ENCODE results near the gene AGPAT4.
"Not testable (repeated sequence)": the region's sequence is repeated elsewhere in the genome, so short reads cannot be mapped to it uniquely, and the experiment has no call there.

Gene AGPAT4

DNA sequence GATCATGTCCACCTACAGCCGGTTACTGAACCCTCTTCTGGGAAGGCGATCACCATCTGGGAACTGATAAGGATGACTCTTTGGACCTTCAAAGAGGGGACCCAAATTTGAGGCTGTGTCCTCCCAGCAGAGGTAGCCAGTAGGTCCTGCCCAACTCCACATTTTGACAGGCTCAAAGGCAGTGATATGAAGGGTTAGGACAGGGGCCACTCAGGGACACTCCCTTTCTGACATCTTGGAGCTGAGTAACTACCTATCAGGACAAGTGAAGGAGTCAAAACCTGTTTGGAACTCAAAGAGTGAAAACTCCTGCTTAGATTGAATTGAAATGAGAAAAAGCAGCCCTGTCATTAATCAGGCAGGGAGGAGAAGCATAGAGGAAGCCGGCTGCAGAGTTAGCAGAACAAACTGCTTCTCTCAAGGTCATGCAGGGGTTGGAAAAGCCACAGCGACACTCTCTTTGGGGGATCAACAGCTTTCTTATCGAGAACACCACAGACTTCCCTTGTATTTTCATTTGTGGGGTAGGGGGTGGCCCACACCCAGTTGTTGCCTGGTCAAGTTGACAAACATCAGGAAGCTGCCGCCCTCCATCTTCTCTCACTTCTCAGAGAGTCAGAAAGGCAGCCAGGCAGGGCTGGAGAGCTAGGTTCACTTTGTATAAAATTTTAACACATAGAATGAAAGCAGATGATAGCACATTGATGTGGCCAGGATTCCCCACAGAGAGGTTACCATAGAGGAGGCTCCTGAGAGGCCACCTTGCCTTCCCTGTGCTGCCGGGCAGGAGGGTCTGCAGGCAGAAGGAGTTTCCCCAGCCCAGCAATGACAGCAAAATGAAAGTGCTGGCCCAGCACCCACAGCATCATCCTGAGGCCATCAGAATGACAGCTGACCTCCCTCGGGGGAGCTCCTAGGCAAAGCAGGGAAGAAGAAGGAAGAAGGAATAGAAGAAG lies 47.6 kb downstream of the AGPAT4 start:
- DNase-seq: no peak

DNA sequence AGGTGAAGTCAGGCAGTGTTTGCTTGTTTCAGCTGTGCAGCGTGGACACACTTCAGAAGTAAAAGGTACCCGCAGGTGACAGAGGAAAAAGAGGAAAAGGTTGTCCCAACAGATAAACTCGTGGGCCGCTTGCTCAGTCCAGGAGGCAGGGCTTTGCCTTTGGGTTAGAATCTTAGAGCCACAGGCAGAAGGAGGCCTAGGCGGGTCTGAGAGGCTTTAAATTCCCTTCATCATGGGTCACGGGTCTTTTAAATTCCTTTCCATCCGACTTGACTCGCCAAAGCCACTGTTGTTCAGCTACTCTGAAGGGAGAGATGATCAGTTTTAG lies 48.2 kb downstream of the AGPAT4 start:
- no peak for DNase-seq

DNA sequence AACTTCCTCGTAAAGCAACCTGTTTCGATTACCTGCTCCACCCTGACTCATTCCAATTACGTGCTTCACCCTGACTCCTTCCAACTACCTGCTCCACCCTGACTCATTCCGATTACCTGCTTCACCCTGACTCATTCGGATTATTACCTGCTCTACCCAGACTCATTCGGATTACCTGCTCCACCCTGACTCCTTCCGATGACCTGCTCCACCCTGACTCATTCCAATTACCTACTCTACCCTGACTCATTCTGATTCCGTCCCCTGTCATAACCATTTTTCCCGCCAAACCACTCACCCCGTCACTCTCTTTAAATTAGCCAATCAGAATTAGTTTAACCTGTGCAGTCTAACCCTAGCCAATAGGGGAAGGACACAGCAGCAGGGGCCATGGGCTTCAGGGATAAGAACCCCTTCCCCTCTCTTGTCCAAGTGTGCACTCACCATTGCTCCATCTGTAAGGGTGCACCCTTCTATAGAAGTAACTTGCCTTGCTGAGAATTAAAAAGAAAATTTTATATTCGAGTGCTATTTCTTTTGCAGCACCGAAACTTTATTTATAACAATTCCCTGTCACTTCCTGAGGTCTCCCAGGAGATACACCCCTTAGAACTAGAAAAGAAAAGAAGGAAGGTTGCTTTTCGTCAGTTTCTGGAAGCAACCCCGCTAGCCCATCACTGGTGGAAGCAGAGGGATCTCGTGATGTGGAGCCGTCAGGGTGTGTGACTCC lies 48.7 kb downstream of the AGPAT4 start:
- DNase-seq: not testable (repeated sequence)

DNA sequence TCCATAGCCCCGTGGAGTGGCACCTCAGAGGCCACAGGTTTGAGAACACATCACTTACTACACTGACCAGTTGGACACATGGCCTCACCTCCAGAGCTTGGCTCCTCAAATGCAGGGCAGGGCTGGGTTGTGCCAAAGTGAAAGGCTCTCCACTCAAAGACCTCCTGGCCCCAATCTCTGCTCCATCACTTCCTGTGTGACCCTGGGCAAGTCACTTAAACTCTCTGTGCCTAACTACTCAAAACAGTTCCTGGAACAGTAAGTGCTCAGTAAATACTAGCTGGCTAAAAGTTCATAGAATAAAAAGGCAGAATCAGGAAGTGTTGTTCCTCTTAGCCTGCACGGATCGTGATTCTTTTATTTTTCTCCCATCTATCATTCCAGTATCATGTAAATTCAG lies 50.2 kb downstream of the AGPAT4 start:
- no peak for DNase-seq

DNA sequence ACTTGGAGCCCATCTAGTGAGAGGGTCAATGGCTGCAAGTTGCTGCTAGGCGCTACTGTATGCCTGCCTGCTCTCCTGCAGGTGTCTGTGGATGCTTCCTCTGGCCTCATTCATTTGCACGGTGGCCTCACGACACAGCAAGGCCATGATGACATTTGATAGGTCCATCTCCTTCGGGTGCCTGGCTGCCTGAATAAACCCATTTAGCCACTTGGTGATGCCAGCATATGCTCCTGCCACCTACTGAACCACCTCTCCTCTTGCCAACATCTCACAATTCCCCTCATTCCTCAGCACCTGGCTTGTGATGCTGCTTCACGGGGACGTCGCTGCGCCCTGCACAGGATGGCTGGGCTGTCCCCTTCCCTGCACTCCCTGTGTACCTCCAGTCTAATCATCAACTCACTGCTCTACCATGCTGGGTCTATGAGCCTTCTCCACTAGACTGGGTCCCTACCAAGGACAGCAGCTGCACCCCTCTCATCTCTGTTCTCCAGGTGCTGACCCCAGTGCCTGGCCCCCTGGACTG lies 51.1 kb downstream of the AGPAT4 start:
- DNase-seq: no peak

DNA sequence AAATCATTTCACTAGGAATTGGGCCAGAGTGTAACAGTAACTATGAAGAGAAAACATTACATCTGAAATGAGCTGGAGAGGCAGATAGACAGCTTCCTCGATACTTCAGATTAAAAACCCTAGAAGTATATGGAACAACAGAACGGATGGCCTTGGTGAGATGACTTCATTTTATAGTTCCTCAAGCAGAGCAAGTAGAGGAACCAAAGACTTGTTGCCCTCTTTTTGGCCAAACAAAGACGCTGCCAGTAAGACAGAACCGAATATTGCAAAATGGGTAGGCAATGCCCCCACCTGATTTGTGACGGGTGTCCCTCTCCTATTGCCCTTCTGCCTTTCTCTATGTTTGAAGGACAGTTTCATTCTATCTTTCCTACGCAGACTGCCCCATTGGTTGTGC lies 53.5 kb downstream of the AGPAT4 start:
- no peak for DNase-seq

DNA sequence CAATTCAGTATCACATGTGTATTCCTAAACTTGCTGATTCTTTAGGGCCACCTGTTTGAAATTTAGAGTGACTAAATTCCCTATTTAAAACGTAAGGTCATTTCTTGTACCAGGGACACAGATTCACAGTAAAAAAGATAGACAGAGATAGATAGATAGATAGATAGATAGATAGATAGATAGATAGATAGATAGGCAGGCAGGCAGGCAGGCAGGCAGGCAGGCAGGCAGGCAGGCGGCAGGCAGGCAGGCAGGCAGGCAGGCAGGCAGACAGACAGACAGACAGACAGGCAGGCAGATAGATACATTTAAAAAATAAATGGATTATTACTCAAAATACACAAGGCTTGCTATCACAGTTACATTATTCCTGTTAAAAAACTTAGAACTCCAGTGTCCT lies 54.2 kb downstream of the AGPAT4 start:
- DNase-seq: no peak

DNA sequence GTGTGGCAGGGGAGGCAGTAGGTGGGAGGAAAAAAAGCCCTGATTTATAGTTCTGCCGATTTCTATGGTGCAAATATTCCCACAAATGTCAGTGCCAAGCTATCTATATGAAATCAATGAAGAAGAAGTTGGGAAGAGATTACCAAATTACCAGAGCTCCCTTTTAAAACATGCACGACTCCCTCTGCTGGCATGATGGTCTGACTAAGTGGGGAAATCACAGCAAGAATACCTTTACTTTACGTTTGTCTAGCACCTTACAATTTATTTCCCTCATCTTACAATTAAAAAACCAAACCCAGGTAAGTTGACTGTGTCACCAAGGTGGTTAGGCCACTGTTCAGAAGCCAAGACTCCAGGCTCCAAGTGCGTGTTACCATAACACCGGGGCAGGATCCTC lies 55.6 kb downstream of the AGPAT4 start:
- DNase-seq: no peak

DNA sequence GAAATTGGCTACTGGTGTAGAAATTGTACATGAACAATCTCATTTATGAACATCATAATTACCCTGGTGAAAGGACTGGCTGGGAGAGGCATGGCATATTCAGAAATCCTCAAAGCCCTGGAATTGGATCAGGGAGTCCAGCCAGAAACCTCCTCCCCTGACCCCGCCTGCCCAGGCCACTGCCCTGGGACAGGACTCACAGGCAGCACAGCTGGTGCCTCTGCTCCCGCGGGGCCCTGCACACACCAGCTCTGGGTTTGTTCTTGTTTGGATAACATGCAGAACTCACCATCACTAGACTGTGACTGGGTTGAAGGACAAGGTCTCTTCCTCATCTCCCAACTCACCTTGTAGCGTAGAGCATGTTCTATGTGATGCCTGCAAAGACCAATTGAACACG lies 56.2 kb downstream of the AGPAT4 start:
- DNase-seq: no peak

DNA sequence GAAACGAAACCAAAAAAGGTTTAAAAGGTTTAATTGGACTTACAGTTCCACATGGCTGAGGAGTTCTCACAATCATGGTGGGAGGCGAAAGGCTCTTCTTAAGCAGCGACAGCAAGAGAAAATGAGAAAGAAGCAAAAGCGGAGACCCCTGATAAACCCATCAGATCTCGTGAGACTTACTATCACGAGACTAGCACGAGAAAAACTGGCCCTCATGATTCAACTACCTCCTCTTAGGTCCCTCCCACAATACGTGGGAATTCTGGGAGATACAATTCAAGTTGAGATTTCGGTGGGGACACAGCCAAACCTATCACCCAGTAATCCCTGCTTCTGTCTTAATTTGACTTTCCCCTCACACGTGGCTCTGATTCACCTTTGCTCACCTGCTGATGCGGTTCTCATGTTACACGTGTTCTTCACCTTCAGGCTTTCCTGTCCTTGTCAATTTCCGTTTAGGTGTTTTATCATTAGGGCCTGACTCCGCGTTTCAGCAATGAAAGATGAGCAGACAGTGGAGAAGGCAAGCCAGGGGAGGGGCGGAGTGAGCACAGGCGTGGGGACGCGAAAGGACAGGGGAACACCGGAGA lies 57.1 kb downstream of the AGPAT4 start:
- no peak for DNase-seq

DNA sequence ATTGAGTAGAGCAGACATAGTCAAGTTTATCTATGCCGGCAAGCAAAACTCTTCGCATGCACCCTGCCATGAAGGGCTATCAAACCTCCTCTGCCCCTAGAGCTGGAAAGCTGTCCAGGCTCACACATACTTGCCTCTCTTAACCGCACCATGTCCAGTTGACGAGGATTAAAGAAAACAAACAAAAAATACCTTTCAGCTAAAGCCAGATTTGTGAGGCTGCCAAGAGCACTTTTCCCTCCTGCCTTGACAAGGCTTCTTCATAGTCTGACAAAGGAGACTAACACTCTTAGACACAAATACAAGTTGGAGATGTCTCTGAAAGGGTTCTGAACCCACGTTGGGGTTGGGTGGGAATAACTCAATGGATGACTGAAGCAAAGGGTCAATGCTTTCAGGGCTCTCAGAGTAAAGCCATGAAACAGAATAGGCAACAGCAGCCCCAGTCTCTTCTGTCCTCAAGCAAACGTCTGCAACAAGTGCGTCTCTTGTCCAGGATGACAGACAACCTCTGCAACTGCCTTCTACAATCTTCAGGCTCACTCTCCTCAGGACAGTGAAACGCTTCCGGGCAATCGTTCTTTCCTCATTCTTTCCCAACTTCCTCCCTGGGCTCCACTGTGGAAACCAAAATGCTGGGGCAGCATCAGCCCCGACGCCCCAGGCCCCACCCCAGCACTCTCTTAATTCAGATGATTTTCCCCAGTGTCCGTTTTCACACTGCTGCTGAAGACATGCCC lies 57.8 kb downstream of the AGPAT4 start:
- DNase-seq: no peak

DNA sequence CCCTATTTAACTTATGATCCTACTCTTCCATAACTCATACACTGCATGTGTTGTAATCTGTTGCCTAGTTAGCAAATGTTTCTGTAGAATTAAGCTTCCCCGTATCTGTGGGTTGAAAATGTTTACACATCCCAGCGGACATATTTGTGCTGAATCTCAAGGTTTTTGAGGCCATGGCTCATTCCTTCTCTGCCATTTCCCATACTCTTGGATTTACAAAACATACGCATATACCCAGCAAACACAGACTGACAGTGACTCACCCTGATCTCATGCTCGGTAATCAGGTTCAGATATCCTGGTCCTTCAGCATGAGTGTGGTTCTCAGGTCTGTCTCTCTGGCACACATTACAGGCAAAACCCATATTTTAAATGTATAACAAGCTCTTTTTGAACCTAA lies 58.7 kb downstream of the AGPAT4 start:
- peak; percentile 98 for DNase-seq

DNA sequence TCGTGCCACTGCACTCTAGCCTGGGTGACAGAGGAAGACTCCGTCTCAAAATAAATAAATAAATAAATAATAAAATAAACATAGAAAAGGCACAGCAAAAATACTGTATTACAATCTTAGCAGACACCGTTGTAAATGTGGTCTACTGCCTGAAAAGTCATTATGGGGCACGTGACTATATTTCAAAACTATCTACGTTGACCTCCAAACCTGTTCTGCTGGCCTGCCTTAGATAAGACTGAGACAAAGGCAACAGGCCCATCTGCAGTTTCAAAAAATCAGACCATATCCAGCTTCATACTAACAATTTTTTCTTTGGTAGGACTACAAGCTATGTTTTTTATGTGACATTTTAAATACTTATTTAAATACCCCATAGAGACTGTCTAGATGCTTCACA lies 59.1 kb downstream of the AGPAT4 start:
- DNase-seq: no peak

DNA sequence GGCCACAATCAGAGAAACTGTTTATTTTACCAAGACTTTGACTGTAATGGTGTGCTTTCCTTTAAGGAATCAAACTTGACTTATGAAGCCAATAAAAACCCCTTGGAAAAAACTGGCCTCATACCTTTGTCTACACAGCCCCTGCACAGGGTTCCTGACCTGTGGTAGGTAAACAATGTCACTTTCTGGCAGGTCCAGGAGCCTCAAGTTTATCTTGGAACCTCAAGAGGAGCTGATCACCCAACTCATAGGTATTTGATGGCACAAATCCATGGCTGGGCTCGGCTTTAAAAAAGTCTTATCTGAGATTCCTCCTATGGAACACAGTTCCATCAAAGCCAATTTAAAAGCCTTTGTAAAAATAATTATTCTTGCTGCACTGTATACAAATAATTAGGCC lies 61.0 kb downstream of the AGPAT4 start:
- no peak for DNase-seq

DNA sequence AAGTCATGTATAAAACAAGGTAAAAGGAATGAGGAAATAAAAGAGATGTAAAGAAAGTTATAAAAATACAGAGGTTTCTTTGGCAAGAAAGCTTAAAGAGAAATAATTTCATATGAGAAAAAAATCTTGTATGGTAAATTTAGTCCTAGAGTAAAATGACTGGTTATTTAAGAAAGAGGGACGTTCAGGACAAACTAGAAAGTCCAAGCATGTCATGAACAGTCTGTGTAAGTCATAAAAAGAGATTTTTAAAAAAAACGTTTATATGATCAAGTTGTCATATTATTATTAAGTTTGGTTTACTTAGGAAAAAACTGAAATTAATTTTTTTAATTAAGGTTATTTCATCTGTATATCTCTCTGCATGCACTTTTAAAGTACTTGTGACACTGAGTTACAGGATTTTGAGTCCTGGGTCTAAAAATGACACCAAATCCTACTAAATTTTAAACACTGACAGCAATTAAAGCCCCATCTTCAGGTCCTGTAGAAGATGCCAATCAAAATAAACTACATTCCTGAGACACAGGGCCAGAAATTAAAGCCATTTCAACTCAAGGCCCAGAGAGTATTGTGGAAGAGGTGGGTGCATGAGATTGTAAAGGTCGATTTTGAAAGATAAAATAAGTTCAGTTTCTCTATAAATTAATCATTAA lies 62.4 kb downstream of the AGPAT4 start:
- DNase-seq: no peak

DNA sequence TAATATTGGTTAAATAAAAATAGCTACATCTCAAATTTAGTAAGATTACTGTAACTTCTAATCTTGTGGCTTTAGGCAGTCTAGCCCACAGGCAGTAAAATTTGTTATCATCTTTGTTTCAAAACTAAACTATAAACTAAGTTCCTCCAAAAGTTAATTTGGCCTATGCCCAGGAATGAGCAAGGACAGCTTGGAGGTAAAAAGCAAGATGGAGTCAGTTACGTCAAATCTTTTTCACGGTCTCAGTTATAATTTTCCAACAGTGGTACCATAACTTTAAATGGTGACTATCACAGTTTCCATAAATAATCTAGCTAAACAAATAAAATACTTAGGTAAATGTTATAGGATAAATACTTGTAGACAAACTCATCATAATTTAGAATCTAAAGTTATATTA lies 63.0 kb downstream of the AGPAT4 start:
- DNase-seq: no peak

DNA sequence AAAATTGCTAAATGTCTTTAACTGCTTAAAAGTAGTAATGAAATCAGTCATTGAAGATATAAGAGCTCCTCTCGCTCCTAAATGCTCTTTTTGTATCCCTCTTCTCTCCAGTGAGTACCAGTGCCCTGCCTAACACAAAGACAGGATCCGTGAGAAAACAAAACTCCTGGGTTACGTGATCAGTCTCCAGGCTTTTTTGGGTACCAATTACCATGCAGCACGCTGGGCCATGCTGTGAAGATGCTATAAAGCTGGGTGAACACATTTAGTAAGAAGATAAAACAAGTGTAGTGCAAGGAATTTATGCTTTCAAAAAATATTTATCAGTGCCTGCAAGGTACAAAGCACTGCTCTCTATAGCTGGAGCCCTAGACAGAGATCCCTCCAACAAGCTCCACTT lies 66.7 kb downstream of the AGPAT4 start:
- no peak for DNase-seq

DNA sequence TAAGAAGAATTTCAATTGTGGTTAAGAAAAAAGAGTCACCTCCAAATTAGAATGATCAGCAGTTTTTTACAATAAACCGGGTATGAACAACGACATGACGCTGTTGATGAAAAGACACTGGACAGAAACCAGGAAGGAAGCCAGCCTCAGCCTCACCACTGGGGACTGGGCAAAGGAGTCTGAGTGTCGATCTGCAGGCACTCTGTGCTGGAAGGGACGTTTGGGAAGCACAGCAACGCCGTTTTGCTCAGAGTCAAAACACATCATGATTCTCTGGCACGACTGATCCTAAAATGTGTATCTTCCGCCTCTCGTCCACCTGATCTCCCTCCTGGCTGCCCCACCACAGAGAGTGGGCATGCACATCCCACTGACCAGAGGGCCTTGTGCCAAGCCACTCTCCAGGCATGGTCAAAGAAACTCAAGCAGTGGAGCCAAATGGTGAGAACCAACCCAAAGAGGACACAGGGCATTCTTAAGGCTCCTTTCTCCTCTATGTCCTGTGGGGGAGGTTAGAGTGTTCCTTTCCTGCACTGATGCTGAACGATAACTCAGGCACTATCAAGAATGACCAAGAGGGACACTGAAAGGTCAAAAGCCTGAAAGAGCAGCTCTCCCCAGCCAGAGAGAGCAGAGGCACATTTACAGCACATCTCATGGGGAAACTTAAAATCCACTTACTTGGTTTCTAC lies 68.8 kb downstream of the AGPAT4 start:
- DNase-seq: no peak

DNA sequence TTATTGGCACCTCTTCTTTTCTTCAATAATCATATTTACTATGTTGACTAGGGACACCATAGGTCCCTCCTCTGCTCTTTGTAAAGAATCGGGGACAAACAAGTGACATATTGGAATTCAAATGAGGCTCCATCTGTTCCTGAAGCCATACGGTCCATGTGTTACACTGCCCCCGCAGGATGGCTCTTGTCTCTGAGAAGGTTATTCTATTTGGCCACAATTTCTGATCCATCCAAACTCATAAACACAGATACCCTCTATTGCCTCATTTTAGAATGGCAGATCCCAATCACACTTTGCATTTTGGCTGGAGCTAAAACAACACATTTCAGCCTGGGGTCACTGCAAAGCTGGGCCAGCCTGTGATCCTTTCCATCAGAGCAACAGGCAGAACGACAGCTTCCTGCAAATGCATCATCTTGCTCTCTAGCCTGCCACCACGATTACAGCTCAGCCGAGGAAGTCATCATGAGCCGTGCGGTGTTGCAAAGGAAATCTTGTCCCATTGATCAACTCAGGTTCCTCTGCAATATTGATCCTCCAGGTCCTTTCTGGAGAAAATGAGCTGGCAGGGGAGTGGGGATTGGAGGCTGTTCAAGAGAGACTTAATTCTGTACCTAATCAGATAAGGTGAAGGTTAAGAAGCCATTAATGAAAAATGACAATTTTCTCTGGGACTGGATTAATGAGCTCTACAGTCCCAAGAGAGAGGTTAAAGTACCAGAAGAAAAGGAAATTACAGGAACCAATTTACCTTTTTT lies 73.1 kb downstream of the AGPAT4 start:
- no peak for DNase-seq

DNA sequence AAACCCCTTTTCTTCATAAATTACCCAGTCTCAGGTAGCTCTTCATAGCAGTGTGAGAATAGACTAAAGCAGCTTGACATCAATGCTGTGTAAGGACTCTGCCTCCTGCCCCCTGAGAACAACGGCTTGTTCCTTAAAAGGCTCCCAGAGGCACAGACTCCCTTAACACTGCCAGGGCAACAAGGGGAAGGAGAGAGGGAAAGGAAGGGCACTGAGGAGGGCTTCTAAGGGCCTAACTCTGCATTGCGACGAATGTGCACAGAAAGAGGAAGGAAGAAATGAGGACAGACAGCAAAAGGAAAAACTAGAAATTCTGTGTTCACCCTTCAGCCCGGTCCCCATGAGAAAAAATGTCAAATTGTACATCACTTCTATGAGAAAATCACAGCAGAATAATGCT lies 74.0 kb downstream of the AGPAT4 start:
- no peak for DNase-seq

Data from fibroblast of skin of right quadriceps (primary cell).